A549 (cell line): ENCODE measurements around the gene KCNJ14. TPM values are rescaled to one million over a fixed set of nuclear protein-coding genes. Genes with fewer than 3 reads are reported as not detected.

ENCODE experiments used
- ATAC-seq, 2 experiments: fragments of 200-7000 bp in 1 of 2; fragments of >200 bp in 1 of 2; cut with Nextera tagmentation in 1 of 2; cut with Tn5 transposase in 1 of 2; 3 replicates each; pipeline versions ENCODE4 v1.8.0 to v1.9.1; 2018 to 2020; ENCODE audit warnings: mild to moderate bottlenecking in 1 of 2, moderate library complexity in 1 of 2
- CTCF ChIA-PET: fragments of 300-600 bp; sonication (Branson Sonifier 250); formaldehyde crosslinking; extraction: SDS; loops from one replicate; lab custom pipeline; 2021; ENCODE audit warnings: antibody characterized with exemption, inconsistent platforms; lab: Yijun Ruan, JAX
- POLR2A ChIA-PET: fragments of 350-600 bp; formaldehyde crosslinking; extraction: SDS; loops from one replicate; lab custom pipeline; 2021; ENCODE audit warnings: antibody characterized with exemption, inconsistent platforms; lab: Yijun Ruan, JAX
- DNase-seq, 2 experiments: peaks; one replicate each; pipeline versions ENCODE4 v3.0.0 to v3.0.0-alpha.2; 2011 to 2016; ENCODE audit warnings: low read depth in 1 of 2, low spot score in 1 of 2
- FAIRE-seq: peaks from 2 replicates; lab custom pipeline; 2011; peaks lifted over from hg19 to GRCh38; lab: Jason Lieb, UNC
- H3K27ac ChIP-seq, 2 experiments: fragments of >200 bp; sonication (Bioruptor Twin); formaldehyde crosslinking; 3 replicates each; pipeline ENCODE4 v1.5.1; 2016 to 2017
- H3K4me1 ChIP-seq: fragments of >200 bp; sonication (Bioruptor Twin); formaldehyde crosslinking; 3 replicates; pipeline ENCODE4 v1.6.1; 2016
- H3K4me2 ChIP-seq: fragments of >200 bp; sonication (Bioruptor Twin); formaldehyde crosslinking; 3 replicates; pipeline ENCODE4 v1.6.1; 2016
- H3K4me3 ChIP-seq: fragments of >200 bp; sonication (Bioruptor Twin); formaldehyde crosslinking; 3 replicates; pipeline ENCODE4 v1.5.1; 2016
- H3K9me3 ChIP-seq: fragments of >200 bp; sonication (Bioruptor Twin); formaldehyde crosslinking; 3 replicates; pipeline ENCODE4 v1.6.1; 2016
- ATOH8 ChIP-seq: fragments of 250-450 bp; sonication (Bioruptor Pico); IDR thresholded peaks from 2 replicates; pipeline ENCODE4 v1.5.0; 2020; ENCODE audit warnings: low read depth, mild to moderate bottlenecking, moderate library complexity
- CEBPB ChIP-seq, 2 experiments: fragments of >200 bp in 1 of 2; sonication (Bioruptor Twin) in 1 of 2; formaldehyde crosslinking in 1 of 2; IDR thresholded peaks; 2 replicates each; pipeline ENCODE4 v1.6.1; 2012 to 2016
- CTCF ChIP-seq: fragments of >200 bp; sonication (Bioruptor Twin); formaldehyde crosslinking; IDR thresholded peaks from 3 replicates; pipeline ENCODE4 v1.5.1; 2016
- EHF ChIP-seq: fragments of 250-450 bp; sonication (Bioruptor Pico); IDR thresholded peaks from 2 replicates; pipeline ENCODE4 v1.5.0; 2020; ENCODE audit warnings: mild to moderate bottlenecking
- FOSL2 ChIP-seq, 2 experiments: fragments of 450-650 bp in 1 of 2; fragments of >200 bp in 1 of 2; sonication (Bioruptor Twin) in 1 of 2; formaldehyde crosslinking; IDR thresholded peaks; 2 replicates each; pipeline versions ENCODE4 v1.5.0 to v1.6.1; 2016 to 2020; ENCODE audit warnings: mild to moderate bottlenecking in 1 of 2, moderate library complexity in 1 of 2
- HOXB5 ChIP-seq: fragments of 250-450 bp; sonication (Bioruptor Pico); IDR thresholded peaks from 2 replicates; pipeline ENCODE4 v1.5.0; 2020; ENCODE audit warnings: mild to moderate bottlenecking, moderate library complexity
- JUNB ChIP-seq: fragments of >200 bp; sonication (Bioruptor Twin); formaldehyde crosslinking; IDR thresholded peaks from 2 replicates; pipeline ENCODE4 v1.6.1; 2016
- MAX ChIP-seq: IDR thresholded peaks from 2 replicates; pipeline ENCODE4 v1.6.1; 2012
- MAZ ChIP-seq: fragments of 150-350 bp; IDR thresholded peaks from 2 replicates; pipeline ENCODE4 v1.6.1; 2014; ENCODE audit warnings: antibody characterized with exemption, low read depth, low read length, borderline replicate concordance
- PBX3 ChIP-seq: IDR thresholded peaks from 2 replicates; pipeline ENCODE4 v1.6.1; 2012
- POLR2A ChIP-seq: IDR thresholded peaks from 2 replicates; pipeline ENCODE4 v1.6.1; 2012; ENCODE audit warnings: mild to moderate bottlenecking, low read length
- POLR2AphosphoS2 ChIP-seq: conservative IDR thresholded peaks from 2 replicates; pipeline ENCODE4 v1.6.1; 2012; ENCODE audit warnings: low read length, improper control_type of control experiment, inconsistent platforms
- RARB ChIP-seq: fragments of 250-450 bp; sonication (Bioruptor Pico); IDR thresholded peaks from 2 replicates; pipeline ENCODE4 v1.8.0; 2021; ENCODE audit warnings: mild to moderate bottlenecking, moderate library complexity
- RFX5 ChIP-seq: fragments of 450-650 bp; IDR thresholded peaks from 2 replicates; pipeline ENCODE4 v1.7.1; 2014; ENCODE audit warnings: antibody characterized with exemption, mild to moderate bottlenecking, moderate library complexity
- RNF2 ChIP-seq: fragments of 200-600 bp; sonication (generic); IDR thresholded peaks from 2 replicates; pipeline ENCODE4 v1.6.1; 2016; ENCODE audit warnings: low read depth, mild to moderate bottlenecking, antibody characterized with exemption, moderate library complexity, borderline replicate concordance
- SMC3 ChIP-seq: fragments of >200 bp; sonication (Bioruptor Twin); formaldehyde crosslinking; IDR thresholded peaks from 3 replicates; pipeline ENCODE4 v1.6.1; 2018; ENCODE audit warnings: inconsistent platforms
- WGBS: methylation state at CpG from one replicate; pipeline ENCODE4 v1.1.6; 2017; ENCODE audit errors: missing lambda C conversion rate; 5-methylcytosine and 5-hydroxymethylcytosine counted together
- polyA plus RNA-seq, 4 experiments: library from polyadenylated mRNA; depleted of rRNA in 3 of 4; stranded (reverse); fragments of >200 nt; fragmentation: RNase III in 1 of 4; extraction: RNeasy Plus Mini Kit Qiagen cat#74134 plus additional on column Dnase treatment in 1 of 4; gene quantifications; 2 replicates in 3 of 4; 3 replicates in 1 of 4; pipeline ENCODE4 v1.2.3, GENCODE V29; 2011 to 2017
- TF ChIP-seq, protein P1 (sequence below): fragments of 450-650 bp; IDR thresholded peaks from 2 replicates; pipeline ENCODE4 v1.6.1; 2014; ENCODE audit warnings: antibody characterized with exemption
- TF ChIP-seq, protein P2 (sequence below): fragments of 200-600 bp; sonication (generic); IDR thresholded peaks from 2 replicates; pipeline ENCODE4 v1.6.1; 2016; ENCODE audit warnings: antibody characterized with exemption, mild to moderate bottlenecking, moderate library complexity

KCNJ14 gene
- polyA plus RNA-seq, 2 of the 4 experiments (the other 2 are of a cell fraction) = 1.3 to 1.9 TPM

- POLR2A ChIA-PET = no interaction called here
- Histone ChIP-seq H3K27ac (no peak overlapping the region), H3K4me3 (no peak overlapping the region), H3K9me3 (no peaks in the 10 kb centered on the region), H3K4me2 (no peak overlapping the region), H3K4me1 (peaks cover 20% of the 10 kb centered on the region)
- FAIRE-seq = peak; percentile 39
- CTCF ChIA-PET = no interaction called here
- 91% methylated on average over 1 of the region's 1 CpG for WGBS
- DNase-seq = no peak
- no peak for TF ChIP-seq CEBPB (IDR thresholded peaks at IDR 0.05)
- no peak for TF ChIP-seq EHF (CRISPR knock-in tag)
- no peak for TF ChIP-seq JUNB
- no peak for TF ChIP-seq RARB (CRISPR knock-in tag)
- no peak for ATAC-seq
These were observed 9.8 kb downstream of the KCNJ14 start for GRCh38 chr19:48465215-48465614.

GRCh38 chr19:48466561-48467325 is 11.4 kb downstream of the KCNJ14 start:
- CTCF ChIA-PET = interaction anchor here (0.7 to 2.7 kb wide), 9 partner anchors 9 to 144 kb away, joined by 3 to 13 read pairs (median 4); partner anchors contain the start of genes GRWD1 and KDELR1
- TF ChIP-seq FOSL2 (IDR thresholded peaks at IDR 0.05) (no peak), FOSL2 (CRISPR knock-in tag; IDR thresholded peaks at IDR 0.05) (no peak), POLR2A (no peak), PBX3 (no peak), JUNB (no peak), POLR2AphosphoS2 (peak; percentile 69; the same call in 1 of the 2 replicates)
- Histone ChIP-seq H3K9me3 (no peaks in the 10 kb centered on the region), H3K4me1 (peaks cover 24% of the 10 kb centered on the region), H3K4me2 (no peak overlapping the region), H3K27ac (no peak overlapping the region; a peak in 1 of 6 replicates), H3K4me3 (no peak overlapping the region)
- DNase-seq (no peak), FAIRE-seq (peak; percentile 13), ATAC-seq (no peak)
- WGBS = 63% methylated on average over 16 of the region's 16 CpGs
- POLR2A ChIA-PET = interaction anchor here (0.6 to 1.0 kb wide), 5 partner anchors 13 to 68 kb away, joined by 3 to 5 read pairs (median 3); no protein-coding TSS in a partner anchor

- DNase-seq (peak; percentile 98 to 100), ATAC-seq (peak; percentile 87 to 95), FAIRE-seq (peak; percentile 100)
- peak overlapping the region; percentile 82 for H3K4me3 ChIP-seq
- peaks cover 24% of the 10 kb centered on the region for H3K4me1 ChIP-seq
- CTCF ChIA-PET = no interaction called here
- H3K4me2 ChIP-seq = peak overlapping the region; percentile 76
- WGBS = 2% methylated on average over 36 of the region's 36 CpGs
- H3K27ac ChIP-seq = peak overlapping the region; percentile 94 to 96
- POLR2A ChIA-PET = interaction anchor here (0.5 to 1.8 kb wide), 2 partner anchors 17 to 23 kb away, joined by 3 to 4 read pairs; no protein-coding TSS in a partner anchor
- H3K9me3 ChIP-seq = no peaks in the 10 kb centered on the region
- TF ChIP-seq ATOH8 (CRISPR knock-in tag) (no peak), PBX3 (peak; percentile 100), RNF2 (no peak), POLR2A (peak; percentile 36), RFX5 (peak; percentile 63; the same call in 1 of the 2 replicates), HOXB5 (CRISPR knock-in tag) (no peak), MAX (peak; percentile 55; the same call in 1 of the 2 replicates), FOSL2 (IDR thresholded peaks at IDR 0.05) (no peak), FOSL2 (CRISPR knock-in tag; IDR thresholded peaks at IDR 0.05) (no peak), SMC3 (no peak), MAZ (no peak), CTCF (no peak)
- TF ChIP-seq, protein P1, sequence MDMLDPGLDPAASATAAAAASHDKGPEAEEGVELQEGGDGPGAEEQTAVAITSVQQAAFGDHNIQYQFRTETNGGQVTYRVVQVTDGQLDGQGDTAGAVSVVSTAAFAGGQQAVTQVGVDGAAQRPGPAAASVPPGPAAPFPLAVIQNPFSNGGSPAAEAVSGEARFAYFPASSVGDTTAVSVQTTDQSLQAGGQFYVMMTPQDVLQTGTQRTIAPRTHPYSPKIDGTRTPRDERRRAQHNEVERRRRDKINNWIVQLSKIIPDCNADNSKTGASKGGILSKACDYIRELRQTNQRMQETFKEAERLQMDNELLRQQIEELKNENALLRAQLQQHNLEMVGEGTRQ = peak; percentile 40; the same call in 1 of the 2 replicates
- TF ChIP-seq, protein P2, sequence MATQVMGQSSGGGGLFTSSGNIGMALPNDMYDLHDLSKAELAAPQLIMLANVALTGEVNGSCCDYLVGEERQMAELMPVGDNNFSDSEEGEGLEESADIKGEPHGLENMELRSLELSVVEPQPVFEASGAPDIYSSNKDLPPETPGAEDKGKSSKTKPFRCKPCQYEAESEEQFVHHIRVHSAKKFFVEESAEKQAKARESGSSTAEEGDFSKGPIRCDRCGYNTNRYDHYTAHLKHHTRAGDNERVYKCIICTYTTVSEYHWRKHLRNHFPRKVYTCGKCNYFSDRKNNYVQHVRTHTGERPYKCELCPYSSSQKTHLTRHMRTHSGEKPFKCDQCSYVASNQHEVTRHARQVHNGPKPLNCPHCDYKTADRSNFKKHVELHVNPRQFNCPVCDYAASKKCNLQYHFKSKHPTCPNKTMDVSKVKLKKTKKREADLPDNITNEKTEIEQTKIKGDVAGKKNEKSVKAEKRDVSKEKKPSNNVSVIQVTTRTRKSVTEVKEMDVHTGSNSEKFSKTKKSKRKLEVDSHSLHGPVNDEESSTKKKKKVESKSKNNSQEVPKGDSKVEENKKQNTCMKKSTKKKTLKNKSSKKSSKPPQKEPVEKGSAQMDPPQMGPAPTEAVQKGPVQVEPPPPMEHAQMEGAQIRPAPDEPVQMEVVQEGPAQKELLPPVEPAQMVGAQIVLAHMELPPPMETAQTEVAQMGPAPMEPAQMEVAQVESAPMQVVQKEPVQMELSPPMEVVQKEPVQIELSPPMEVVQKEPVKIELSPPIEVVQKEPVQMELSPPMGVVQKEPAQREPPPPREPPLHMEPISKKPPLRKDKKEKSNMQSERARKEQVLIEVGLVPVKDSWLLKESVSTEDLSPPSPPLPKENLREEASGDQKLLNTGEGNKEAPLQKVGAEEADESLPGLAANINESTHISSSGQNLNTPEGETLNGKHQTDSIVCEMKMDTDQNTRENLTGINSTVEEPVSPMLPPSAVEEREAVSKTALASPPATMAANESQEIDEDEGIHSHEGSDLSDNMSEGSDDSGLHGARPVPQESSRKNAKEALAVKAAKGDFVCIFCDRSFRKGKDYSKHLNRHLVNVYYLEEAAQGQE = 0 out of 2 replicates have a peak, but pooled peaks have one; percentile 1
These were observed 13.5 kb downstream of the KCNJ14 start for GRCh38 chr19:48468772-48469288.
